GM12801 (cell line): ENCODE measurements around the gene DNAH11.

Source experiments
- CTCF ChIP-seq: IDR thresholded peaks from one replicate; pipeline ENCODE4 v1.5.1; 2011; ENCODE audit warnings: control low read depth; ENCODE audit not compliant: insufficient read length; ENCODE audit errors: extremely low read depth

The DNAH11 gene, protein sequence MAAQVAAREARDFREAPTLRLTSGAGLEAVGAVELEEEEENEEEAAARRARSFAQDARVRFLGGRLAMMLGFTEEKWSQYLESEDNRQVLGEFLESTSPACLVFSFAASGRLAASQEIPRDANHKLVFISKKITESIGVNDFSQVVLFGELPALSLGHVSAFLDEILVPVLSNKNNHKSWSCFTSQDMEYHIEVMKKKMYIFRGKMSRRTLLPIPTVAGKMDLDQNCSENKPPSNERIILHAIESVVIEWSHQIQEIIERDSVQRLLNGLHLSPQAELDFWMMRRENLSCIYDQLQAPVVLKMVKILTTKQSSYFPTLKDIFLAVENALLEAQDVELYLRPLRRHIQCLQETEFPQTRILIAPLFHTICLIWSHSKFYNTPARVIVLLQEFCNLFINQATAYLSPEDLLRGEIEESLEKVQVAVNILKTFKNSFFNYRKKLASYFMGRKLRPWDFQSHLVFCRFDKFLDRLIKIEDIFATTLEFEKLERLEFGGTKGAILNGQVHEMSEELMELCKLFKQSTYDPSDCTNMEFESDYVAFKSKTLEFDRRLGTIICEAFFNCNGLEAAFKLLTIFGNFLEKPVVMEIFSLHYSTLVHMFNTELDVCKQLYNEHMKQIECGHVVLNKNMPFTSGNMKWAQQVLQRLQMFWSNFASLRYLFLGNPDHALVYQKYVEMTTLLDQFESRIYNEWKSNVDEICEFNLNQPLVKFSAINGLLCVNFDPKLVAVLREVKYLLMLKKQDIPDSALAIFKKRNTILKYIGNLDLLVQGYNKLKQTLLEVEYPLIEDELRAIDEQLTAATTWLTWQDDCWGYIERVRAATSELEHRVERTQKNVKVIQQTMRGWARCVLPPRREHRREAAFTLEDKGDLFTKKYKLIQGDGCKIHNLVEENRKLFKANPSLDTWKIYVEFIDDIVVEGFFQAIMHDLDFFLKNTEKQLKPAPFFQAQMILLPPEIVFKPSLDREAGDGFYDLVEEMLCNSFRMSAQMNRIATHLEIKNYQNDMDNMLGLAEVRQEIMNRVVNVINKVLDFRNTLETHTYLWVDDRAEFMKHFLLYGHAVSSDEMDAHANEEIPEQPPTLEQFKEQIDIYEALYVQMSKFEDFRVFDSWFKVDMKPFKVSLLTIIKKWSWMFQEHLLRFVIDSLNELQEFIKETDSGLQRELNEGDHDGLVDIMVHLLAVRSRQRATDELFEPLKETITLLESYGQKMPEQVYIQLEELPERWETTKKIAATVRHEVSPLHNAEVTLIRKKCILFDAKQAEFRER (N-terminal part only)

DNA sequence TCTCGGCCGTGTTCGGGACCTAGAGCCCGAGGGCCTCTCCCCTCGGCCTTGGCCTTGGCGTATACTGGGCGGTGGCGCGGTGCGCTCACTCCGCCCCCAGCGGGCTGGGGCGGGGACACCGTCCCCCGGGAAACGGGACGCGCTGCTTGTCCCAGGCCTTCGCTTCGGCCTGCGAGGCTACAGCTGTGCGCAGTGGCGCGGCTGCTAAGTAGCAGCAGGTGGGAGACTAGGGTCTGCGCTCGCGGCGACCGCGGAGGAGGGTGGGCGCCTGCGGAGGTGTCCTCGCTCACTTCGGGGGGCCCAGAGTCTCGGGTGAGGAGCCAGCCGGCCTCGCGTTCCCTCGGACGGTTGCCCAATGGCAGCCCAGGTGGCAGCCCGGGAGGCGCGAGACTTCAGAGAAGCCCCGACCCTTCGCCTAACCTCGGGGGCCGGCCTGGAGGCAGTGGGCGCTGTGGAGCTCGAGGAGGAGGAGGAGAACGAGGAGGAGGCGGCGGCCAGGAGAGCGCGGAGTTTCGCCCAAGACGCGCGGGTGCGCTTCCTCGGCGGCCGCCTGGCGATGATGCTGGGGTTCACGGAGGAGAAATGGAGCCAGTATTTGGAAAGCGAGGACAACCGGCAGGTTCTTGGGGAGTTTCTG is at the start of gene DNAH11:
DNAH11 (plus strand) TSS at position 149 of the 637 bp plus-strand sequence; CDS start at position 356, 207 bp downstream.
- TF ChIP-seq CTCF, result no peak

DNA sequence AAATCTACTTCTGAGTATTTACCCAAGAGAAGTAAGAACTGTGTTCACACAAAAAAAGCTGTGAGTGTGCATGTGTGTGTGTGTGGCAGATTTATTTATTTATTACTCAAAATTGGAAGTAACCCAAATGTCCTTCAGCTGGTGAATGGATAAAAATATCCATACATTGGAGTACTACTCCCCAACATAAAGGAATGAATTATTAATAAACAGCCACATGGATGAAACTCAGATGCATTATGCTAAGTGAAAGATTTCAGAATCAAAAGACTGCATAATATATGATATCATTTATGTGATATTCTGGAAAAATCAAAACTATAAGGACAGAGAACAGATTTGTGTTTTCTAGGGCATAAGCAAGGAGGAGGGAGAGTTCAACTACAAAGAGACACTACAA is 47.1 kb upstream of the DNAH11 start:
- no peak for TF ChIP-seq CTCF

DNA sequence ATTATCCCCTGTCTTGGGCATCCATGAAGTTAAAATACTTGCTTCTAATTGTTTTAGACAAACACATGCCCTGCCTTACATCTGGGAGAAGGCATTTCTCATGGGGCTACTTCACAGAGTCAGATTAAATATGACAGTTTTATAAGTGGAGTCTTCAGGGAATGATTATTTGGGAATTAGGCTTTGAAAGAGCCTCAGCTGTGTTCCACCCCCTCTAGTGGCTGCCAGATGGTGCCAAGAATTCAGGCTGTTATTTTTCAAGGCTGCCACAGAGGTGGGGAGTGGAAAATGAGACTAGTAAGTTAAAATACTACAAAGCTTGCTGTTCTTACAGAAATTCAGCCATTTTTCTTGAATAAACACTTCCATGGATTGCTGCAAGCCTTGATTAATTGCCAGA is 45.8 kb upstream of the DNAH11 start:
- TF ChIP-seq CTCF, result no peak

DNA sequence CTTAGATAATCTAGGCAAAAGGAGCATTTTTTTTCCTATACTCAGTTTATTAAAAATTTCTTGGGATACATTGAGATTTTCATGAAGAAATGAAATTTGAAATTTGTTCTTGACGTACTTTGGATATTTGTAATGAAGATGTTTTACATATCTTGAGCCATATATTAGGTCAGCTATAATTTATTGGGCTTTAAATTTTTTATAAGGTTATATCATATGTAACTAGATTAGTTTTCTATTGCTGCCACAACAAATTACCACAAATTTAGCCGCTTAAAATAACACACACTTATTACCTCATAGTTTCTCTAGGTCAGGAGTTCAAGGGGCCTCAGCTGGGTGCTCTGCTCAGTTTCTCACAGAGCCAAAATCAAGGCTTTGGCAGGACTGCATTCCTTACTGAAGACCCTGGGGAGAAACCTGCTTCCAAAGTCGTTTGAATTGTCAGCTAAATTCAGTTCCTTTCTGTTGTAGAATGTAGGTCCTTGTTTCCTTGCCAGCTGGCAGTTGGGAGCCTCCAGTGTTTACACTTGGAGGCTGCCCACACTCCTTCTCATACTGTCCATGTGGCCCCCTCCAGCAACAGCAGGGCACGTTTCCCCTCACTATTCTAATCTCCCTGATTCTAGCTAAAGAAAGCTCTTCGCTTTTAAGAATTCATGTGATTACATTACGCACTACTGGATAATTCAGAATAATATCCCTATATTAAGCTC is 42.6 kb upstream of the DNAH11 start:
- no peak for TF ChIP-seq CTCF

- TF ChIP-seq CTCF, result no peak
Measured at GRCh38 chr7:21504021-21504420, 38.8 kb upstream of the DNAH11 start.

DNA sequence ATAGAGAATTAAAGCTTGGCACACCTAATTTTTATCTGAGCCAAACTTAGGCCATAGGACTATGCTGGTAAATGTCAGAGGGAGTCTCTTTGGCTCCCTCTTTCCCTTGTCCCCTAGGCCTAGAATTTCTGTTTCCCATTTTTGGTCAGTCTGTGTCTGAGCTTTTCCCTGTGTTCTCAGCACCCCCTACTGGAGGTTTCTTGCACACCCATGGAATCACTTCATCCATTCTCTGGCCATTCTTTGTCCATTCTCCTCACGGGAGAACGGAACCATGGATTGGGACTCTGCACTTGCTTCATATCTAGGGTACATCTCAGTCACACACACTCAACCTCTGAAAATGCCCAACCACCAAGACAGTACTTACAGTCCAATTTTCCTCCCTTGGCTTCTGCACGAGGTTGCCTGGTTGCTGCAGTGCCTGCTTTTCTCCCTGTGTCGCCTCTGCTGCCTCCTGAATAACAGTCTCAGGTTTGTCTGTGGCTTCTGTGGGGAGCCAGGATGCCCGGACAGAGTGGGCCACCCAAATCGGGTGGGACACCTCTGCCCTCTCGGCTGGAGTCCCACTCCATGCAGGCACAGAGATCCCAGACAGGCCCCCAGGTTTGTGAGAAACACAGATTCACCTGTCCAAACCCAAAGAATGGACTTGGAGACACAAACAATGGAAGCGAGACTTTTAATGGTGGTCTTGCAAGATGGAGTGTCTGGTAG is 35.1 kb upstream of the DNAH11 start:
- TF ChIP-seq CTCF, result no peak
